ENCODE results near the gene NELFE. TPM values are rescaled to one million over a fixed set of nuclear protein-coding genes. Genes with fewer than 3 reads are reported as not detected.

The NELFE gene
- total RNA-seq, 4 donors from 2014 or later: 67.0 to 94.0 (median 75.0) TPM

- no peak for TF ChIP-seq CTCF (IDR thresholded peaks at IDR 0.05)
- DNase-seq (ENCODE audit: low spot score) (no peak), ATAC-seq (ENCODE audit: low FRiP score) (no peak)
Observed at GRCh38 chr6:31947864-31948263, 10.9 kb downstream of the NELFE start.

- TF ChIP-seq CTCF (IDR thresholded peaks at IDR 0.05): no peak
- no peak for ATAC-seq (ENCODE audit: low FRiP score)
- DNase-seq (ENCODE audit: low spot score): no peak
Observed at GRCh38 chr6:31947070-31947675, 11.6 kb downstream of the NELFE start.

GRCh38 chr6:31946370-31946885 is 12.3 kb downstream of the NELFE start:
- no peak for TF ChIP-seq CTCF (IDR thresholded peaks at IDR 0.05)
- ATAC-seq (ENCODE audit: low FRiP score): peak; percentile 1
- DNase-seq (ENCODE audit: low spot score): no peak

- DNase-seq (ENCODE audit: low spot score) (peak; percentile 65), ATAC-seq (ENCODE audit: low FRiP score) (peak; percentile 84)
- TF ChIP-seq CTCF (IDR thresholded peaks at IDR 0.05): no peak
Observed at GRCh38 chr6:31945507-31946369, 13.0 kb downstream of the NELFE start, which contains the start of gene CFB. Gene CFB, plus strand, starts transcription at chr6:31946095. Its CDS starts 127 bp downstream, at chr6:31946222.

- no peak for ATAC-seq (ENCODE audit: low FRiP score)
Observed at GRCh38 chr6:31945154-31945506, 13.6 kb downstream of the NELFE start.

GRCh38 chr6:31943742-31944141 is 15.0 kb downstream of the NELFE start:
- ATAC-seq (ENCODE audit: low FRiP score) (no peak), DNase-seq (ENCODE audit: low spot score) (no peak)
- no peak for TF ChIP-seq CTCF (IDR thresholded peaks at IDR 0.05)

More at GRCh38 chr6:31945154-31945506, 13.6 kb downstream of the NELFE start:
- DNase-seq (ENCODE audit: low spot score): no peak
- no peak for TF ChIP-seq CTCF (IDR thresholded peaks at IDR 0.05)
